B cell (primary cell): ENCODE measurements around the gene TMEM213. TPM values are rescaled to one million over a fixed set of nuclear protein-coding genes. Genes with fewer than 3 reads are reported as not detected.

Source experiments
- ATAC-seq: fragments of 200-7000 bp; cut with Tn5 transposase; one replicate; pipeline ENCODE4 v1.10.0; 2021; ENCODE audit warnings: low read depth, mild to moderate bottlenecking, moderate number of reproducible peaks, moderate library complexity
- CTCF ChIA-PET: fragments of 350-600 bp; sonication (Branson Sonifier 250); formaldehyde crosslinking; loops from one replicate; lab custom pipeline; 2021; ENCODE audit warnings: antibody characterized with exemption, inconsistent platforms; lab: Charles Lee
- POLR2A ChIA-PET: fragments of 350-600 bp; sonication (Branson Sonifier 250); formaldehyde crosslinking; loops from one replicate; lab custom pipeline; 2021; ENCODE audit warnings: antibody characterized with exemption; lab: Charles Lee
- DNase-seq: peaks from one replicate; pipeline ENCODE4 v3.0.0; 2013
- H2AFZ ChIP-seq: 2 replicates; pipeline ENCODE4 v1.6.1; 2012; ENCODE audit warnings: mild to moderate bottlenecking, low read depth, low read length; ENCODE audit not compliant: insufficient read depth, poor library complexity, severe bottlenecking
- H3K27ac ChIP-seq, 2 donors: 1 replicate in 1 of 2; 2 replicates in 1 of 2; pipeline ENCODE4 v1.5.1; 2012 to 2013; ENCODE audit warnings: low read length in 2 of 2, mild to moderate bottlenecking in 2 of 2, moderate library complexity in 1 of 2
- H3K27me3 ChIP-seq, 4 experiments: fragments of 200-600 bp in 1 of 4; sonication (generic) in 1 of 4; replicated peaks in 1 of 4; 1 replicate in 2 of 4; 2 replicates in 2 of 4; pipeline versions ENCODE4 v1.6.1 to v1.7.0; 2013 to 2016; ENCODE audit warnings: low read length in 3 of 4, mild to moderate bottlenecking in 2 of 4, mixed read lengths in 1 of 4, moderate library complexity in 1 of 4; ENCODE audit not compliant: insufficient read depth in 4 of 4, control insufficient read depth in 3 of 4; ENCODE audit errors: control extremely low read depth in 1 of 4
- H3K36me3 ChIP-seq, 2 experiments: replicated peaks in 1 of 2; 1 replicate in 1 of 2; 2 replicates in 1 of 2; pipeline versions ENCODE4 v1.6.1 to v1.7.1; 2013; ENCODE audit warnings: low read length in 1 of 2; ENCODE audit not compliant: insufficient read depth in 2 of 2, control insufficient read depth in 1 of 2; ENCODE audit errors: control extremely low read depth in 1 of 2, extremely low read depth in 1 of 2
- H3K4me1 ChIP-seq, 2 donors: fragments of 200-600 bp in 1 of 2; sonication (generic) in 1 of 2; 1 replicate in 1 of 2; 2 replicates in 1 of 2; pipeline versions ENCODE4 v1.5.1 to v1.6.1; 2013 to 2017; ENCODE audit warnings: low read length in 2 of 2; ENCODE audit not compliant: control insufficient read depth in 2 of 2, insufficient read depth in 2 of 2
- H3K4me2 ChIP-seq: replicated peaks from 2 replicates; pipeline ENCODE3; 2012; ENCODE audit warnings: mild to moderate bottlenecking, low read depth, low read length; ENCODE audit not compliant: poor library complexity, severe bottlenecking
- H3K4me3 ChIP-seq, 5 experiments: fragments of 200-600 bp in 1 of 5; sonication (generic) in 1 of 5; 1 replicate in 3 of 5; 2 replicates in 2 of 5; pipeline versions ENCODE4 v1.5.1 to v1.7.0; 2011 to 2016; ENCODE audit warnings: low read length in 4 of 5, mild to moderate bottlenecking in 4 of 5, low read depth in 2 of 5, control low read depth in 1 of 5, moderate library complexity in 1 of 5; ENCODE audit not compliant: insufficient read depth in 1 of 5; ENCODE audit errors: control extremely low read depth in 1 of 5, extremely low read depth in 1 of 5
- H3K79me2 ChIP-seq: fragments of 200-600 bp; sonication (generic); one replicate; pipeline ENCODE4 v1.6.0; 2016; ENCODE audit warnings: low read length; ENCODE audit not compliant: control insufficient read depth, insufficient read depth
- H3K9ac ChIP-seq: fragments of 200-600 bp; sonication (generic); 2 replicates; pipeline ENCODE4 v1.6.1; 2017; ENCODE audit warnings: mild to moderate bottlenecking, low read length, moderate library complexity
- H3K9me3 ChIP-seq, 3 donors: one replicate each; pipeline versions ENCODE4 v1.6.1 to v1.7.1; 2013; ENCODE audit warnings: low read length in 2 of 3; ENCODE audit not compliant: control insufficient read depth in 2 of 3, insufficient read depth in 1 of 3; ENCODE audit errors: control extremely low read depth in 1 of 3
- H4K20me1 ChIP-seq: 2 replicates; pipeline ENCODE4 v1.6.0; 2012; ENCODE audit warnings: mild to moderate bottlenecking, low read length; ENCODE audit not compliant: insufficient read depth, control insufficient read depth, poor library complexity, severe bottlenecking
- H3K27ac Mint-ChIP-seq: one replicate; pipeline ENCODE4 v1.8.0; 2021; ENCODE audit warnings: mixed read lengths
- H3K27me3 Mint-ChIP-seq: one replicate; pipeline ENCODE4 v1.8.0; 2021; ENCODE audit warnings: mixed read lengths
- H3K4me1 Mint-ChIP-seq: one replicate; pipeline ENCODE4 v1.8.0; 2021; ENCODE audit warnings: mixed read lengths
- H3K4me3 Mint-ChIP-seq: one replicate; pipeline ENCODE4 v1.8.0; 2021; ENCODE audit warnings: mixed read lengths
- H3K9me3 Mint-ChIP-seq: one replicate; pipeline ENCODE4 v1.8.0; 2022; ENCODE audit warnings: mixed read lengths; ENCODE audit not compliant: insufficient read depth
- CTCF ChIP-seq: fragments of 200-600 bp; IDR thresholded peaks from one replicate; pipeline ENCODE4 v1.8.0; 2022; ENCODE audit warnings: antibody characterized with exemption, mild to moderate bottlenecking
- EZH2 ChIP-seq: IDR thresholded peaks from 2 replicates; pipeline ENCODE4 v1.6.1; 2012; ENCODE audit warnings: borderline replicate concordance, low read depth, mild to moderate bottlenecking, moderate library complexity, low read length; ENCODE audit not compliant: insufficient read depth, poor library complexity, severe bottlenecking
- WGBS: methylation state at CpG from one replicate; pipeline ENCODE4 v1.1.5; 2013; ENCODE audit warnings: missing lambda C conversion rate; ENCODE audit not compliant: insufficient coverage; 5-methylcytosine and 5-hydroxymethylcytosine counted together
- intact Hi-C: fragments of 100-400 bp; cut with micrococcal nuclease; formaldehyde crosslinking; loops from one replicate; pipeline ENCODE4 v1.10.0; 2022
- polyA plus RNA-seq: library from polyadenylated mRNA; depleted of rRNA; stranded (reverse); fragments of >200 nt; gene quantifications from 2 replicates; pipeline ENCODE4 v1.2.3, GENCODE V29; 2012
- total RNA-seq, 2 donors: library from RNA; stranded (reverse); fragments of 120-200 nt in 1 of 2; gene quantifications; 1 replicate in 1 of 2; 2 replicates in 1 of 2; pipeline versions ENCODE4 v1.2.3 to v1.2.4, GENCODE V29; 2013 to 2022

Gene TMEM213
- total and polyA plus RNA-seq, 2 donors (not counting 1 experiment from before 2014, with no cell fraction given) = not detected

GRCh38 chr7:138875794-138876193 is 78.0 kb downstream of the TMEM213 start:
- Histone ChIP-seq H3K9ac (no peak overlapping the region), H3K9me3 (peaks cover 0 to 3% (median 0%) of the 10 kb centered on the region in 3 donors), H3K4me3 (no peak overlapping the region), H3K36me3 (no peaks in the 10 kb centered on the region), H4K20me1 (no peaks in the 10 kb centered on the region), H2AFZ (no peak overlapping the region), H3K27me3 (no peaks in the 10 kb centered on the region), H3K27ac (no peak overlapping the region), H3K4me1 (no peaks in the 10 kb centered on the region), H3K79me2 (no peaks in the 10 kb centered on the region), H3K4me2 (no peak overlapping the region)
- CTCF ChIA-PET = no interaction called here
- Mint-ChIP-seq H3K9me3 (no peaks in the 10 kb centered on the region), H3K27ac (no peak overlapping the region), H3K4me3 (no peak overlapping the region), H3K4me1 (no peaks in the 10 kb centered on the region), H3K27me3 (no peaks in the 10 kb centered on the region)
- TF ChIP-seq CTCF (no peak), EZH2 (no peak)
- ATAC-seq = no peak
- WGBS = 80% methylated on average over 7 of the region's 9 CpGs
- intact Hi-C loops = no loop called here
- no peak for DNase-seq
- POLR2A ChIA-PET = no interaction called here

GRCh38 chr7:138876326-138876725 is 78.5 kb downstream of the TMEM213 start:
- DNase-seq = no peak
- Histone ChIP-seq H2AFZ (no peak overlapping the region), H4K20me1 (no peaks in the 10 kb centered on the region), H3K9me3 (no peaks in the 10 kb centered on the region), H3K4me1 (no peaks in the 10 kb centered on the region), H3K4me3 (no peak overlapping the region), H3K79me2 (no peaks in the 10 kb centered on the region), H3K27ac (no peak overlapping the region), H3K27me3 (no peaks in the 10 kb centered on the region), H3K36me3 (no peaks in the 10 kb centered on the region), H3K9ac (no peak overlapping the region), H3K4me2 (no peak overlapping the region)
- Mint-ChIP-seq H3K4me1 (no peaks in the 10 kb centered on the region), H3K4me3 (no peak overlapping the region), H3K27ac (no peak overlapping the region), H3K27me3 (no peaks in the 10 kb centered on the region), H3K9me3 (no peaks in the 10 kb centered on the region)
- ChIA-PET CTCF (interaction anchor here (2.2 kb wide), 1 partner anchor 10 kb away, joined by 10 read pairs; no protein-coding TSS in a partner anchor), POLR2A (no interaction called here)
- intact Hi-C loops = no loop called here
- WGBS = no CpG with 5 or more reads among the region's 4 CpGs
- ATAC-seq = no peak
- TF ChIP-seq EZH2 = no peak
